Thyroid gland (tissue), 4 donors: Measurements from ENCODE around the gene NMNAT2. TPM values are rescaled to one million over a fixed set of nuclear protein-coding genes. Genes with fewer than 3 reads are reported as not detected.

Experiments used
- DNase-seq, 2 donors: peaks; one replicate each; pipeline ENCODE4 v3.0.0-alpha.2; 2019
- H3K27ac ChIP-seq, 3 donors: fragments of 200-600 bp; sonication (generic); 1 replicate in 2 of 3; 2 replicates in 1 of 3; pipeline ENCODE4 v1.5.1; 2016 to 2019; ENCODE audit warnings: mild to moderate bottlenecking in 1 of 3, moderate library complexity in 1 of 3
- H3K27me3 ChIP-seq: fragments of 200-600 bp; sonication (generic); one replicate; pipeline ENCODE4 v1.5.1; 2019
- H3K36me3 ChIP-seq, 2 donors: fragments of 200-600 bp; sonication (generic); one replicate each; pipeline ENCODE4 v1.5.1; 2016 to 2019
- H3K4me1 ChIP-seq, 2 donors: fragments of 200-600 bp; sonication (generic); one replicate each; pipeline ENCODE4 v1.5.1; 2017 to 2019
- H3K4me3 ChIP-seq, 3 donors: fragments of 200-600 bp; sonication (generic); replicated peaks in 1 of 3; 1 replicate in 2 of 3; 2 replicates in 1 of 3; pipeline ENCODE4 v1.5.1; 2016; ENCODE audit warnings: mild to moderate bottlenecking in 1 of 3
- H3K9me3 ChIP-seq: fragments of 200-600 bp; sonication (generic); one replicate; pipeline ENCODE4 v1.5.1; 2017
- POLR2A ChIP-seq, 2 donors: fragments of 450-650 bp; IDR thresholded peaks; one replicate each; pipeline ENCODE4 v1.6.1; 2017; ENCODE audit warnings: antibody characterized with exemption in 2 of 2, mild to moderate bottlenecking in 2 of 2, moderate library complexity in 1 of 2
- WGBS, 2 donors: methylation state at CpG; one replicate each; pipeline ENCODE4 v1.1.5; 2017; 5-methylcytosine and 5-hydroxymethylcytosine counted together
- intact Hi-C: fragments of 100-400 bp; cut with DNase I; formaldehyde crosslinking; loops from one replicate; pipeline ENCODE4 v1.15.1; 2023
- total RNA-seq, 4 donors: library from RNA; depleted of rRNA; stranded (reverse); fragments of >200 nt; gene quantifications; one replicate each; pipeline ENCODE4 v1.2.3, GENCODE V29; 2016
- TF ChIP-seq, protein P1 (sequence below), 6 experiments: fragments of 200-600 bp in 3 of 6; fragments of 450-650 bp in 3 of 6; sonication (generic) in 3 of 6; IDR thresholded peaks; one replicate each; pipeline ENCODE4 v1.5.1; 2016 to 2019; ENCODE audit warnings: antibody characterized with exemption in 6 of 6, mild to moderate bottlenecking in 2 of 6, inconsistent platforms in 1 of 6, moderate library complexity in 1 of 6

NMNAT2 gene
- total RNA-seq, 4 donors from 2014 or later = 7.6 to 39.5 (median 17.3) TPM

- Histone ChIP-seq H3K4me3 (no peak overlapping the region), H3K9me3 (no peaks in the 10 kb centered on the region), H3K27ac (no peak overlapping the region), H3K36me3 (no peaks in the 10 kb centered on the region), H3K4me1 (peaks cover 0 to 21% of the 10 kb centered on the region in 2 donors), H3K27me3 (no peaks in the 10 kb centered on the region)
- TF ChIP-seq, protein P1, sequence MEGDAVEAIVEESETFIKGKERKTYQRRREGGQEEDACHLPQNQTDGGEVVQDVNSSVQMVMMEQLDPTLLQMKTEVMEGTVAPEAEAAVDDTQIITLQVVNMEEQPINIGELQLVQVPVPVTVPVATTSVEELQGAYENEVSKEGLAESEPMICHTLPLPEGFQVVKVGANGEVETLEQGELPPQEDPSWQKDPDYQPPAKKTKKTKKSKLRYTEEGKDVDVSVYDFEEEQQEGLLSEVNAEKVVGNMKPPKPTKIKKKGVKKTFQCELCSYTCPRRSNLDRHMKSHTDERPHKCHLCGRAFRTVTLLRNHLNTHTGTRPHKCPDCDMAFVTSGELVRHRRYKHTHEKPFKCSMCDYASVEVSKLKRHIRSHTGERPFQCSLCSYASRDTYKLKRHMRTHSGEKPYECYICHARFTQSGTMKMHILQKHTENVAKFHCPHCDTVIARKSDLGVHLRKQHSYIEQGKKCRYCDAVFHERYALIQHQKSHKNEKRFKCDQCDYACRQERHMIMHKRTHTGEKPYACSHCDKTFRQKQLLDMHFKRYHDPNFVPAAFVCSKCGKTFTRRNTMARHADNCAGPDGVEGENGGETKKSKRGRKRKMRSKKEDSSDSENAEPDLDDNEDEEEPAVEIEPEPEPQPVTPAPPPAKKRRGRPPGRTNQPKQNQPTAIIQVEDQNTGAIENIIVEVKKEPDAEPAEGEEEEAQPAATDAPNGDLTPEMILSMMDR (IDR thresholded peaks at IDR 0.05) = no peak
- no peak for TF ChIP-seq POLR2A (IDR thresholded peaks at IDR 0.05)
- intact Hi-C loops = no loop called here
- DNase-seq = no peak
- WGBS, 2 donors = 87 to 89% methylated on average over 11 of the region's 11 CpGs
These were observed 126.2 kb downstream of the NMNAT2 start for GRCh38 chr1:183291802-183292514.

- WGBS, 2 donors = 85 to 91% methylated on average over 5 of the region's 5 CpGs
These were observed 126.9 kb downstream of the NMNAT2 start for GRCh38 chr1:183291216-183291762.

GRCh38 chr1:183290628-183291027 lies 127.6 kb downstream of the NMNAT2 start:
- DNase-seq = peak in 1 of 2 donors; percentile 25
- no peak overlapping the region for H3K27ac ChIP-seq
- H3K4me1 ChIP-seq = peaks cover 0 to 21% of the 10 kb centered on the region in 2 donors
- H3K4me3 ChIP-seq = no peak overlapping the region
- no peaks in the 10 kb centered on the region for H3K27me3 ChIP-seq
- H3K36me3 ChIP-seq = no peaks in the 10 kb centered on the region
- TF ChIP-seq POLR2A (IDR thresholded peaks at IDR 0.05) = no peak
- TF ChIP-seq, protein P1 (IDR thresholded peaks at IDR 0.05) = no peak
- intact Hi-C loops = no loop called here
- no peaks in the 10 kb centered on the region for H3K9me3 ChIP-seq
- 64 to 71% methylated on average over 6 of the region's 6 CpGs for WGBS, 2 donors

More at GRCh38 chr1:183291216-183291762, 126.9 kb downstream of the NMNAT2 start:
- H3K4me1 ChIP-seq = peaks cover 0 to 21% of the 10 kb centered on the region in 2 donors
- H3K36me3 ChIP-seq = no peaks in the 10 kb centered on the region
- intact Hi-C loops = no loop called here
- H3K27ac ChIP-seq = no peak overlapping the region
- H3K27me3 ChIP-seq = no peaks in the 10 kb centered on the region
- H3K9me3 ChIP-seq = no peaks in the 10 kb centered on the region
- no peak for TF ChIP-seq POLR2A (IDR thresholded peaks at IDR 0.05)
- TF ChIP-seq, protein P1 (IDR thresholded peaks at IDR 0.05) = no peak
- H3K4me3 ChIP-seq = no peak overlapping the region
- DNase-seq = no peak

GRCh38 chr1:183289051-183289496 lies 129.1 kb downstream of the NMNAT2 start:
- Histone ChIP-seq H3K36me3 (no peaks in the 10 kb centered on the region), H3K9me3 (no peaks in the 10 kb centered on the region), H3K27ac (no peak overlapping the region), H3K27me3 (no peaks in the 10 kb centered on the region), H3K4me1 (peaks cover 6 to 27% of the 10 kb centered on the region in 2 donors), H3K4me3 (no peak overlapping the region)
- TF ChIP-seq, protein P1 (IDR thresholded peaks at IDR 0.05) = no peak
- no peak for TF ChIP-seq POLR2A (IDR thresholded peaks at IDR 0.05)
- WGBS, 2 donors = 82 to 92% methylated on average over 6 to 8 of the region's 9 CpGs
- no peak for DNase-seq
- intact Hi-C loops = no loop called here

GRCh38 chr1:183288583-183288982 lies 129.6 kb downstream of the NMNAT2 start:
- Histone ChIP-seq H3K4me3 (no peak overlapping the region), H3K27me3 (no peaks in the 10 kb centered on the region), H3K9me3 (no peaks in the 10 kb centered on the region), H3K27ac (no peak overlapping the region), H3K4me1 (peaks cover 11 to 31% of the 10 kb centered on the region in 2 donors), H3K36me3 (no peaks in the 10 kb centered on the region)
- no peak for DNase-seq
- intact Hi-C loops = no loop called here
- TF ChIP-seq, protein P1 (IDR thresholded peaks at IDR 0.05) = no peak
- no peak for TF ChIP-seq POLR2A (IDR thresholded peaks at IDR 0.05)
- 89 to 90% methylated on average over 2 of the region's 2 CpGs for WGBS, 2 donors
